SK-N-SH (cell line): ENCODE data around the gene PXK. TPM values are rescaled to one million over a fixed set of nuclear protein-coding genes. Genes with fewer than 3 reads are reported as not detected.

ENCODE experiments used
- CTCF ChIA-PET: fragments of 300-600, 350-600 bp; formaldehyde crosslinking; extraction: SDS; loops from one replicate; lab custom pipeline; 2021; lab: Yijun Ruan, JAX
- POLR2A ChIA-PET: fragments of 350-600 bp; sonication (Branson Sonifier 250); formaldehyde crosslinking; extraction: SDS; loops from one replicate; lab custom pipeline; 2020; ENCODE audit warnings: antibody characterized with exemption, inconsistent platforms; lab: Yijun Ruan, JAX
- DNase-seq: peaks from one replicate; pipeline ENCODE4 v3.0.0; 2012
- H2AFZ ChIP-seq: fragments of 200-600 bp; sonication (generic); 2 replicates; pipeline ENCODE4 v1.8.1; 2016; ENCODE audit warnings: antibody characterized with exemption, mild to moderate bottlenecking, low read depth
- H3F3A ChIP-seq: fragments of 200-600 bp; sonication (generic); replicated peaks from 2 replicates; pipeline ENCODE3; 2016; ENCODE audit warnings: antibody characterized with exemption, mild to moderate bottlenecking; ENCODE audit not compliant: insufficient read depth
- H3K27ac ChIP-seq, 2 experiments: fragments of 200-500 bp in 1 of 2; fragments of 200-600 bp in 1 of 2; sonication (Bioruptor generic) in 1 of 2; sonication (generic), shearing (Covaris generic) in 1 of 2; 2 replicates each; pipeline versions ENCODE4 v1.5.1 to v1.6.1; 2014 to 2016; ENCODE audit warnings: low read depth in 2 of 2, inconsistent platforms in 1 of 2, low read length in 1 of 2, mild to moderate bottlenecking in 1 of 2, mixed read lengths in 1 of 2
- H3K27me3 ChIP-seq: fragments of 200-600 bp; sonication (generic), shearing (Covaris generic); 2 replicates; pipeline ENCODE4 v1.6.1; 2016; ENCODE audit warnings: mixed run types; ENCODE audit not compliant: insufficient read depth
- H3K36me3 ChIP-seq, 2 experiments: fragments of 200-500 bp in 1 of 2; fragments of 200-600 bp in 1 of 2; sonication (Bioruptor generic) in 1 of 2; sonication (generic) in 1 of 2; replicated peaks in 1 of 2; 2 replicates each; pipeline versions ENCODE3 to v1.5.1; 2014 to 2016; ENCODE audit warnings: low read length in 1 of 2, mild to moderate bottlenecking in 1 of 2; ENCODE audit not compliant: insufficient read depth in 2 of 2, control insufficient read depth in 1 of 2
- H3K4me1 ChIP-seq, 2 experiments: fragments of 200-500 bp in 1 of 2; fragments of 200-600 bp in 1 of 2; sonication (Bioruptor generic) in 1 of 2; sonication (generic), shearing (Covaris generic) in 1 of 2; 2 replicates each; pipeline versions ENCODE4 v1.5.1 to v1.6.1; 2014 to 2016; ENCODE audit warnings: low read depth in 1 of 2, low read length in 1 of 2, mixed run types in 1 of 2; ENCODE audit not compliant: insufficient read depth in 2 of 2, control insufficient read depth in 1 of 2
- H3K4me2 ChIP-seq: fragments of 200-600 bp; sonication (generic), shearing (Covaris generic); 2 replicates; pipeline ENCODE4 v1.6.1; 2017; ENCODE audit warnings: mixed run types
- H3K4me3 ChIP-seq, 2 experiments: fragments of 200-500 bp in 1 of 2; fragments of 200-600 bp in 1 of 2; sonication (Bioruptor generic) in 1 of 2; sonication (generic), shearing (Covaris generic) in 1 of 2; 2 replicates each; pipeline versions ENCODE4 v1.5.1 to v1.8.1; 2014 to 2016; ENCODE audit warnings: low read depth in 2 of 2, inconsistent platforms in 1 of 2, low read length in 1 of 2, mild to moderate bottlenecking in 1 of 2, mixed read lengths in 1 of 2, moderate library complexity in 1 of 2
- H3K79me2 ChIP-seq: fragments of 200-600 bp; sonication (generic); 2 replicates; pipeline ENCODE4 v1.8.1; 2017; ENCODE audit warnings: mild to moderate bottlenecking; ENCODE audit not compliant: insufficient read depth
- H3K9ac ChIP-seq: fragments of 200-600 bp; sonication (generic); 2 replicates; pipeline ENCODE4 v1.6.1; 2017; ENCODE audit warnings: mixed run types
- H3K9me2 ChIP-seq: fragments of 200-600 bp; sonication (generic); 2 replicates; pipeline ENCODE4 v1.6.1; 2017; ENCODE audit warnings: mixed run types
- H3K9me3 ChIP-seq: fragments of 200-600 bp; sonication (generic); 2 replicates; pipeline ENCODE4 v1.6.1; 2017; ENCODE audit warnings: mixed run types, mild to moderate bottlenecking, moderate library complexity
- H4K20me1 ChIP-seq: fragments of 200-600 bp; sonication (generic); 2 replicates; pipeline ENCODE4 v1.6.1; 2017; ENCODE audit warnings: mild to moderate bottlenecking, mixed run types; ENCODE audit not compliant: insufficient read depth
- CHD2 ChIP-seq: fragments of 150-350 bp; IDR thresholded peaks from 2 replicates; pipeline ENCODE4 v1.6.1; 2018; ENCODE audit warnings: low read length; ENCODE audit not compliant: partially characterized antibody
- CTCF ChIP-seq: fragments of 200-600 bp; sonication (generic); IDR thresholded peaks from 2 replicates; pipeline ENCODE4 v1.6.1; 2017; ENCODE audit warnings: antibody characterized with exemption, mild to moderate bottlenecking, moderate library complexity
- GABPA ChIP-seq: IDR thresholded peaks from 2 replicates; pipeline ENCODE4 v1.4.0; 2012; ENCODE audit warnings: low read depth, mild to moderate bottlenecking
- GATA2 ChIP-seq: sonication (generic); formaldehyde crosslinking; IDR thresholded peaks from 2 replicates; pipeline ENCODE4 v1.5.0; 2020; ENCODE audit warnings: mild to moderate bottlenecking, missing genetic modification reagents
- IRF3 ChIP-seq: fragments of 150-350 bp; IDR thresholded peaks from 2 replicates; pipeline ENCODE4 v1.6.1; 2016; ENCODE audit warnings: mild to moderate bottlenecking, low read depth, low read length
- JUND ChIP-seq: IDR thresholded peaks from 2 replicates; pipeline ENCODE4 v1.4.0; 2012
- MXI1 ChIP-seq: IDR thresholded peaks from 2 replicates; pipeline ENCODE4 v1.6.1; 2012; ENCODE audit warnings: mild to moderate bottlenecking, low read depth, low read length, improper control_type of control experiment
- NFIC ChIP-seq: IDR thresholded peaks from 2 replicates; pipeline ENCODE4 v1.4.0; 2012; ENCODE audit warnings: borderline replicate concordance
- RAD21 ChIP-seq: IDR thresholded peaks from 2 replicates; pipeline ENCODE4 v1.6.1; 2012; ENCODE audit warnings: mild to moderate bottlenecking, low read length
- RCOR1 ChIP-seq: fragments of 150-350 bp; IDR thresholded peaks from 2 replicates; pipeline ENCODE4 v1.6.1; 2017; ENCODE audit warnings: antibody characterized with exemption, low read length
- RFX5 ChIP-seq: IDR thresholded peaks from 2 replicates; pipeline ENCODE4 v1.6.1; 2012; ENCODE audit warnings: mild to moderate bottlenecking, improper control_type of control experiment, low read length
- RXRA ChIP-seq: IDR thresholded peaks from 2 replicates; pipeline ENCODE4 v1.4.0; 2012; ENCODE audit warnings: low read depth, mild to moderate bottlenecking, borderline replicate concordance
- SMC3 ChIP-seq: IDR thresholded peaks from 2 replicates; pipeline ENCODE4 v1.6.1; 2012; ENCODE audit warnings: low read depth, low read length, improper control_type of control experiment
- ZBTB33 ChIP-seq: IDR thresholded peaks from 2 replicates; pipeline ENCODE4 v1.4.0; 2012; ENCODE audit warnings: low read depth, borderline replicate concordance
- WGBS: methylation state at CpG from one replicate; pipeline ENCODE4 v1.1.6; 2017; ENCODE audit warnings: low lambda C conversion rate; 5-methylcytosine and 5-hydroxymethylcytosine counted together
- polyA plus RNA-seq, 3 experiments: library from polyadenylated mRNA; depleted of rRNA; stranded (reverse); fragments of >200 nt; gene quantifications; 2 replicates each; pipeline ENCODE4 v1.2.3, GENCODE V29; 2012

The PXK gene
- polyA plus RNA-seq, 1 of the 3 experiments (the other 2 are of a cell fraction) = 8.4 TPM

- Histone ChIP-seq H4K20me1 (no peaks in the 10 kb centered on the region), H3K4me1 (no peaks in the 10 kb centered on the region; a peak in 1 of 4 replicates), H2AFZ (no peak overlapping the region), H3F3A (no peaks in the 10 kb centered on the region), H3K9ac (no peak overlapping the region), H3K4me3 (no peak overlapping the region), H3K9me2 (no peaks in the 10 kb centered on the region), H3K27ac (no peak overlapping the region), H3K9me3 (no peaks in the 10 kb centered on the region), H3K79me2 (no peaks in the 10 kb centered on the region), H3K4me2 (no peak overlapping the region)
- 89% methylated on average over 7 of the region's 8 CpGs for WGBS
- POLR2A ChIA-PET = no interaction called here
- TF ChIP-seq NFIC = no peak
- no peak for TF ChIP-seq RCOR1
- no peak for TF ChIP-seq GATA2 (CRISPR knock-in tag)
- TF ChIP-seq RXRA = no peak
- no peak for TF ChIP-seq JUND
- no peak for TF ChIP-seq GABPA
- TF ChIP-seq, all 33 proteins: peak for 0
- CTCF ChIA-PET = interaction anchor here (0.7 to 1.8 kb wide), 7 partner anchors 20 to 106 kb away, joined by 3 to 4 read pairs (median 3); partner anchors contain the start of genes HTD2 and RPP14
- Histone ChIP-seq H3K27me3 (no peaks in the 10 kb centered on the region), H3K36me3 (peaks cover 0 to 13% of the 10 kb centered on the region in 2 experiments)
- no peak for DNase-seq
Measured at GRCh38 chr3:58411851-58412830, 79.4 kb downstream of the PXK start.

- no peak overlapping the region for H2AFZ ChIP-seq
- no peak overlapping the region for H3K4me2 ChIP-seq
- ChIA-PET POLR2A (interaction anchor here (0.7 kb wide), 1 partner anchor 108 kb away, joined by 3 read pairs; the partner anchor contains the start of genes HTD2 and RPP14), CTCF (interaction anchor here (0.6 to 3.3 kb wide), 29 partner anchors 10 to 237 kb away, joined by 3 to 30 read pairs (median 4); partner anchors contain the start of genes HTD2, KCTD6, PDHB and PXK)
- H3F3A ChIP-seq = no peaks in the 10 kb centered on the region
- H3K36me3 ChIP-seq = peaks cover 0 to 7% of the 10 kb centered on the region in 2 experiments
- H3K27me3 ChIP-seq = no peaks in the 10 kb centered on the region
- no peak overlapping the region for H3K9ac ChIP-seq
- H3K27ac ChIP-seq = peak overlapping the region in 1 of 2 experiments; percentile 5; a peak in 1 of 4 replicates
- DNase-seq = peak; percentile 66
- H3K9me2 ChIP-seq = no peaks in the 10 kb centered on the region
- TF ChIP-seq RAD21 (peak; percentile 75), CHD2 (peak; percentile 22), RFX5 (0 out of 2 replicates have a peak, but pooled peaks have one; percentile 17), CTCF (peak; percentile 85), ZBTB33 (no peak), SMC3 (peak; percentile 95), IRF3 (no peak), MXI1 (0 out of 2 replicates have a peak, but pooled peaks have one; percentile 60)
- H3K79me2 ChIP-seq = no peaks in the 10 kb centered on the region
- H3K4me1 ChIP-seq = peaks cover 0 to under 1% of the 10 kb centered on the region in 2 experiments; a peak in 1 of 4 replicates
- no peaks in the 10 kb centered on the region for H4K20me1 ChIP-seq
- H3K4me3 ChIP-seq = no peak overlapping the region
- H3K9me3 ChIP-seq = no peaks in the 10 kb centered on the region
Measured at GRCh38 chr3:58414538-58415197, 82.0 kb downstream of the PXK start.
